Skeletal muscle satellite cell (primary cell): ENCODE results near the gene S100A3.
"Not testable (repeated sequence)": the region's sequence is repeated elsewhere in the genome, so short reads cannot be mapped to it uniquely, and the experiment has no call there.

Experiments
- H3K27me3 ChIP-seq: 2 replicates; pipeline ENCODE4 v1.7.0; 2013; ENCODE audit warnings: low read length; ENCODE audit not compliant: control insufficient read depth, insufficient read depth
- H3K36me3 ChIP-seq: 2 replicates; pipeline ENCODE4 v1.7.0; 2013; ENCODE audit warnings: mild to moderate bottlenecking, control low read depth, low read length; ENCODE audit not compliant: insufficient read depth
- H3K4me1 ChIP-seq: 2 replicates; pipeline ENCODE4 v1.7.0; 2013; ENCODE audit warnings: low read length; ENCODE audit not compliant: control insufficient read depth, insufficient read depth
- H3K4me2 ChIP-seq: 2 replicates; pipeline ENCODE4 v1.7.0; 2013; ENCODE audit warnings: mild to moderate bottlenecking, low read length
- H3K4me3 ChIP-seq: 2 replicates; pipeline ENCODE4 v1.7.0; 2013; ENCODE audit warnings: low read length
- H3K9ac ChIP-seq: 2 replicates; pipeline ENCODE4 v1.7.0; 2013; ENCODE audit warnings: mild to moderate bottlenecking, low read depth, low read length, moderate library complexity
- H3K9me3 ChIP-seq: replicated peaks from 2 replicates; pipeline ENCODE4 v1.7.0; 2013; ENCODE audit warnings: mild to moderate bottlenecking, control low read depth, low read length

The S100A3 gene

GRCh38 chr1:153568367-153569099 is 19.5 kb upstream of the S100A3 start:
- H3K9me3 ChIP-seq = no peaks in the 10 kb centered on the region

GRCh38 chr1:153567621-153568366 is 18.7 kb upstream of the S100A3 start:
- H3K4me1 ChIP-seq = peaks cover 64% of the 10 kb centered on the region
- peak overlapping the region; percentile 78 for H3K4me2 ChIP-seq
- H3K36me3 ChIP-seq = no peaks in the 10 kb centered on the region
- H3K9me3 ChIP-seq = no peaks in the 10 kb centered on the region
- peak overlapping the region; percentile 93 for H3K9ac ChIP-seq
- peak overlapping the region; percentile 52 for H3K4me3 ChIP-seq
- H3K27me3 ChIP-seq = no peaks in the 10 kb centered on the region

More at GRCh38 chr1:153568367-153569099, 19.5 kb upstream of the S100A3 start:
- peaks cover 70% of the 10 kb centered on the region for H3K4me1 ChIP-seq
- no peaks in the 10 kb centered on the region for H3K27me3 ChIP-seq
- no peaks in the 10 kb centered on the region for H3K36me3 ChIP-seq
- H3K4me2 ChIP-seq = peak overlapping the region; percentile 78
- peak overlapping the region; percentile 93 for H3K9ac ChIP-seq
- peak overlapping the region; percentile 52 for H3K4me3 ChIP-seq

- no peaks in the 10 kb centered on the region for H3K9me3 ChIP-seq
- H3K36me3 ChIP-seq = no peaks in the 10 kb centered on the region
- H3K4me2 ChIP-seq = peak overlapping the region; percentile 80
- H3K4me3 ChIP-seq = peak overlapping the region; percentile 59
- H3K27me3 ChIP-seq = no peaks in the 10 kb centered on the region
- peaks cover 57% of the 10 kb centered on the region for H3K4me1 ChIP-seq
- peak overlapping the region; percentile 93 for H3K9ac ChIP-seq
These were observed 17.6 kb upstream of the S100A3 start for GRCh38 chr1:153566414-153567371.

GRCh38 chr1:153565529-153566374 is 16.7 kb upstream of the S100A3 start, which contains the start of gene S100A2:
S100A2 (minus strand) TSS chr1:153565844; CDS start chr1:153563877, 1,967 bp downstream.
- Histone ChIP-seq H3K4me2 (peak within 1 kb of the TSS; percentile 80), H3K27me3 (no peaks in the 10 kb centered on the region), H3K9me3 (no peaks in the 10 kb centered on the region), H3K4me1 (peaks cover 54% of the 10 kb centered on the region), H3K4me3 (peak within 1 kb of the TSS; percentile 59), H3K36me3 (no peaks in the 10 kb centered on the region), H3K9ac (peak within 1 kb of the TSS; percentile 93)

GRCh38 chr1:153563991-153564390 is 14.9 kb upstream of the S100A3 start:
- Histone ChIP-seq H3K9ac (peak overlapping the region; percentile 13), H3K9me3 (no peaks in the 10 kb centered on the region), H3K4me1 (peaks cover 52% of the 10 kb centered on the region), H3K4me3 (no peak overlapping the region), H3K27me3 (no peaks in the 10 kb centered on the region), H3K36me3 (no peaks in the 10 kb centered on the region), H3K4me2 (no peak overlapping the region)

GRCh38 chr1:153563483-153563901 is 14.4 kb upstream of the S100A3 start:
- Histone ChIP-seq H3K27me3 (no peaks in the 10 kb centered on the region), H3K36me3 (no peaks in the 10 kb centered on the region), H3K4me3 (no peak overlapping the region), H3K9me3 (no peaks in the 10 kb centered on the region), H3K4me1 (peaks cover 48% of the 10 kb centered on the region), H3K9ac (no peak overlapping the region), H3K4me2 (no peak overlapping the region)

GRCh38 chr1:153562021-153562420 is 13.0 kb upstream of the S100A3 start:
- H3K9me3 ChIP-seq, H3K4me2 ChIP-seq, H3K27me3 ChIP-seq, H3K9ac ChIP-seq, H3K36me3 ChIP-seq, H3K4me3 ChIP-seq: not testable (repeated sequence)
- peaks cover 33% of the 10 kb centered on the region for H3K4me1 ChIP-seq

- Histone ChIP-seq H3K4me1 (peaks cover 29% of the 10 kb centered on the region), H3K4me3 (no peak overlapping the region), H3K36me3 (no peaks in the 10 kb centered on the region), H3K27me3 (no peaks in the 10 kb centered on the region), H3K9ac (no peak overlapping the region), H3K4me2 (no peak overlapping the region), H3K9me3 (no peaks in the 10 kb centered on the region)
These were observed 12.5 kb upstream of the S100A3 start for GRCh38 chr1:153561466-153561985.

GRCh38 chr1:153560771-153561465 is 11.9 kb upstream of the S100A3 start:
- Histone ChIP-seq H3K27me3 (no peaks in the 10 kb centered on the region), H3K9me3 (no peaks in the 10 kb centered on the region), H3K36me3 (no peaks in the 10 kb centered on the region), H3K9ac (no peak overlapping the region), H3K4me3 (no peak overlapping the region), H3K4me2 (no peak overlapping the region), H3K4me1 (peaks cover 23% of the 10 kb centered on the region)

- H3K36me3 ChIP-seq = no peaks in the 10 kb centered on the region
- no peak overlapping the region for H3K4me2 ChIP-seq
- peaks cover 17% of the 10 kb centered on the region for H3K4me1 ChIP-seq
- no peaks in the 10 kb centered on the region for H3K27me3 ChIP-seq
- H3K4me3 ChIP-seq = no peak overlapping the region
- H3K9me3 ChIP-seq = no peaks in the 10 kb centered on the region
- no peak overlapping the region for H3K9ac ChIP-seq
These were observed 11.2 kb upstream of the S100A3 start for GRCh38 chr1:153560241-153560640.
